Embryonic facial prominence (tissue), 1 donor: ENCODE data around the gene ALDH1A3.
A peak's percentile ranks its signal among the peaks of the same experiment; 100 is the strongest.

ENCODE experiments used
- DNase-seq: peaks from one replicate; pipeline ENCODE4 v3.0.0-alpha.2; 2016; ENCODE audit errors: extremely low spot score

Gene ALDH1A3

GRCh38 chr15:100925480-100925879 is 45.8 kb downstream of the ALDH1A3 start:
- DNase-seq = no peak

DNA sequence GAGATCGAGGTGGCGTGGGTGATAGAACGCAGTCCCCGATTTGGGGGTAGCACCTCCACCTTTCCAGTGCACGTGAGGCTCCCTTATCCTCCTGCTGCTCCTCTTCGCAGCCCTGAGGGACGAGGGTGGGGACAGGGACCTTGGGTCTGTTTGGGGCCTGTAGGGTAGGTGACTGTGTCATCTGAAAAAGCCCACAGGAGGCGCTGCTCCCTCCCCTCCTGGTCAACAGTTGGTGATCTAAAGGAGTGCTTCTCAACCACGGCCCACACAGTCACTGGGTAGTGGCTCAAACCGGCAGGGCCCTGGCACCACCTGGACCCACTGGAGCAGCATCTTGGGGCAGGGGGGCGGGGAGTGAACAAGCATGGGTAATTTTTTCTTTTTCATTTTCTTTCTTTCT is 46.6 kb downstream of the ALDH1A3 start:
- no peak for DNase-seq

- no peak for DNase-seq
These were observed 47.5 kb downstream of the ALDH1A3 start for GRCh38 chr15:100926971-100927756.

DNA sequence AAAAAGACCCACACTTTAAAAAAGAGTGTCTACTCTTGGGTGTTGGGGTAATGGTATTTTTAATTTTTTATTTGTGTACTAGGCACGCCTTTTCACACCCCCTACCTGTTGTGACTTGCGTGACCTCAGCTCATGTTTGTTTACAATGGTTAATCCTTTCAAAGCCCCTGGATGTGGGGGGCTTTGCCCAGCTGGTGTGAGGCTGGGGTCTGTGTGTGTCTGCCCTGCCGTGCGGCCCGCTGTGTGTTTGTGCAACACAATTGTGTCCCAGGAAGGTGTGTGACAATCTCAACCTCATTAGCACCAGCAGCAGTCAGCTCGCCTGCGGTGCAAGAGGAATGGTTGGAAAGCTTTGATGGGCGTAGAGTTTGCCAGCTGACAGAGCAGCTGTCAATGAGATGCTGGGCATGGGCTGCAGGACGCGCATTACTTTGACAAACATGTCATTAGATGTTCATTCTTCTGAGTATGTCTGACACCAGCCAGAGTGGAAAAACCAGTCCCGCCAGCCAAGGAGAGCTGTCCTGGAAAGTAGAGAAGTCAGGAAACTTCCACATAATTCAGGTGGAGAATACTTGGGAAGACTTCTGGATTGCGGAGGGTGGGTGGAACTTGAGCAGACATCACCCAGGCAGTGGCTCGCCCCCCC is 49.1 kb downstream of the ALDH1A3 start:
- DNase-seq = no peak

DNA sequence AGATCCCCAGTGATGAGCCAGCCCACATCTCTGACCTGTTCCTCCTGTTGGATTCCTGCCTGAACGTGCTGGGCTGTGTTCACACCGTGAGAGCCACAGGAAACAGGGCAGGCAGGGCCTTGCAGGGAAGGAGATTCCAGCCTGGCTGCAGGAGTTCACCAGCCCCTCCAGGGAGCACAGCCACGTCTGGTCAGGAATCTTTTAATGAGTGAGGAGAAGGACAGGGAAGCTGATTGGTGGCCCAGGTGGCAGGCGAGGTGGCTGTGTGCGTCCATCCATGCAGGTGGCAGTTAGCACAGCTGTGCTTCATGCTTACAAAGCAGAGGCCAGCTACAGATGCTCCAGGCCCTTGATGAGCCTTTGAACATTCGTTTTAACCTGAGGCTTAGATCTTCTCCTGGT is 50.0 kb downstream of the ALDH1A3 start:
- no peak for DNase-seq

GRCh38 chr15:100930306-100930848 is 50.7 kb downstream of the ALDH1A3 start:
- no peak for DNase-seq

- no peak for DNase-seq
These were observed 51.7 kb downstream of the ALDH1A3 start for GRCh38 chr15:100931143-100931890.

DNA sequence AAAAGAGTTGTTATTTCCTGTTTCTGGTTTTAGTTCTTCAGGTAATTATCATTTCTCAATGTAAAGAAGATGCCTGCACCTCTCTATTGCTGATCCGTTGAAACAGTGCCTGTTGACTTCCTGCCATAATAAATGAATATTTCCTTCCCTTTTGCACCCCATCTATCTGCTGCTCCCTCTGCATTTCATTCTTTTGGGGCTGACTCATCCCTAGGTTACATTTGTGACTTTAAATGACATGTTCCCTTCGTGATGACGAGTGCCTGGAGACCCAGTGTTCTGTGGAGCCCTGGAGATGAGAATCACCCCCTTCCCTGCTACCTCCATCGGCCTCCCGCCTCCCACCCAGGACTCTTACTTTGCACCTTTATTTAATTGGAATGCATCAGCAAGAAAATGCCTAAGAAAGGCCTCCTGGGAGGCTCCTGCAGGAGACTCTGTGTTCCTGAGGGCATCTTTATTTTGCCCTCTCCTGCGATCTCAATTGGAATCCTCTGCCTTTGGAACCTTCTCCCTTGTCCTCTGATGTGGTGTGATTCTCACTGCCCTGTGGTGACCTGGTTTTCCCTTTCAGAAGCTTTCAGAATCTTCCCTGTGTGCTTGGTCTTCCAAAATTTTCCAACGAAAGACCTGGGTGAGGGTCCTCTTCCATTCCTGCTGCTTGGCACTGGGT is 53.2 kb downstream of the ALDH1A3 start:
- DNase-seq = no peak

DNA sequence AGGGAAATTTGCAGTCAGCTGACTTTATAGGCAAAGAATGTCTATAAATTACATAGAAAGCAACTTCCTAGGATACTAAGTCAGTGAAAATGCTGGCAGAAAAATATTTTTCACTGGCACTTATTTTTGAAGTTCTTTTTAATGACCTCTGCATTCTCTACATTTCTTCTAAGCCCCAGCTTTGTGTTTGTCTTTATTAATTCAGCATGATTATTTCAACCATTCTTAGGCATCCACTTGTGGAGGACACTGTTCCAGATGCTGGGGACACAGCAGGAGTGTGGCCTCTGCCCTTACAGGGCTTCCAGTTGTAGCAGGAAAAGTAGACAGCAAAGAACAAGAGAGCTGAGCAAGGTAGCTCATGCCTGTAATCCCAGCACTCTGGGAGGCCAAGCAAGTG is 54.5 kb downstream of the ALDH1A3 start:
- no peak for DNase-seq

- no peak for DNase-seq
These were observed 55.1 kb downstream of the ALDH1A3 start for GRCh38 chr15:100934726-100935125.

- DNase-seq = no peak
These were observed 57.5 kb downstream of the ALDH1A3 start for GRCh38 chr15:100937171-100937570.

- no peak for DNase-seq
These were observed 60.2 kb downstream of the ALDH1A3 start for GRCh38 chr15:100939791-100940190.

DNA sequence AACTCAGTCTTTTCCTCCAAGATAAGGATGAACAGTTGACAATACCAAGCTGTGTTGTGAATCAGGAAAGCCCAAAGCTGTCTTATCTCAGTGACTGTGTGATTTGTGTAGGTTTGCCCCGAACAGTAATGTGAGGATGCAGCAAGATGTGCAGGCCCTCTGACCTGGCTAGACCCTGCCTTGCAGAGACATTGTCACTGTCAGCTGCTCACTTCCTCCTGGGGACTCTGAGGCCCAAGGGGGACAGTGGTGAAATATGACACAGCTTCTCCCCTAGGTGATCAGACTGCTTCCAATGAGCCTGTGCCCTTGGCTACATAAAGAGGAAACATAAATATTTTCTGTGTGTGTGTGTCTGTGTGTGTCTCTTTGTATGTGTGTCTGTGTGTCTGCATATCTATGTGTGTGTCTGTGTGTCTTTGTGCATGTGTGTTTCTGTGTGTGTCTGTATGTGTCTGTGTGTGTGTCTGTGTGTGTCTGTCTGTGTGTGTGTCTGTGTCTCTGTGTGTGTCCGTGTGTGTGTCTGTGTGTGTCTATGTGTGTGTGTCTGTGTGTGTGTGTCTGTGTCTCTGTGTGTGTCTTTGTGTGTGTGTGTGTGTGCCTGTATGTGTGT is 61.2 kb downstream of the ALDH1A3 start:
- DNase-seq = no peak

- DNase-seq = no peak
These were observed 61.9 kb downstream of the ALDH1A3 start for GRCh38 chr15:100941536-100941935.

GRCh38 chr15:100942656-100943425 is 63.2 kb downstream of the ALDH1A3 start:
- no peak for DNase-seq

DNA sequence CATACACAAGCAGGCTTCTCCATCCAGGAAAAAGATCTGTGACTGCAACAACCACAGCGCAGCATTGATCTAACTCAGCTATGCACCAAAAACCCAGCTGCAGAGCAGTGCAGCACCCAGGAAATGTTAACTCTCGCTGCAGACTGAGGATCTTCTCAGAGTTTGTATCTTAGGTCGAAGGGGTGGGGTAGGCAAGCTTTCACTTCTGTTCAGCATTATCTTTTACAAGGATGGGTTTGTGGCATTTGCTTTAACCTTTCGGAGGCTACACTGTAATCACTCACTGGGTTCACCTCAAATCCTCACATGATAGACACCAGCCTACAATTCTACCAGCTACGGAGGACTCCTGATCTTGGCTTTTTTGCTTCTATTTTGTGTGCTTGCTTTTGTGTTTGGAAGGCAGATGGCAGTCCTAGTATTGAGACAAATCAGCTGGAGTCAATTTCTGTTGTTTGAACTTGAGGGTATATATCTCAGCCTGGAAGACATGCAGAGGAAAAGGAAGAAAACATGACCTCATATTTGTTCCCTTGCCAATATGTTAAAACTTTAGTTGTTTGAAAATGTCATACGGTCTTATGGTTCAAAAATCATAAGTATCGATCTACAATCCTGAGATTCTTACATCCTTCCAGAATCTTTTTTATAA is 64.7 kb downstream of the ALDH1A3 start:
- DNase-seq = no peak

DNA sequence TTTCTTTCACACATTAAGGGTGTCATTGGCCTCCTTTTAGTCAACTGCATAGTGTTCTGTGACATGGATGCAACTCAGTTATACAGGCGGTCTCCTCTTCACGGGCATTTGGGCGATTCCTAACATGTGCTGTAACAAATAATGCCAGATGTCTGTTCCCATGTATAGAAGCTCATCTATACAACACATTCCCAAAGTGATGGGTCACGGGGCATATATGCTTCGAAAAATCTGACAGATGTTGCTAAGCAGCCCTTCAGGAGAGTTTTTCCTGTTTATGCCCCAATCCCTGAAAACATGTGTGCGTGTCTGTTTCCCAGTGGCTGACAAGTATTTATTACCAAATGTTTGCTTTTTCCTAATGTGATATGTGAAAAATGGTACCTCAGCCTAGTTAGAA is 65.4 kb downstream of the ALDH1A3 start:
- DNase-seq = peak; percentile 36

DNA sequence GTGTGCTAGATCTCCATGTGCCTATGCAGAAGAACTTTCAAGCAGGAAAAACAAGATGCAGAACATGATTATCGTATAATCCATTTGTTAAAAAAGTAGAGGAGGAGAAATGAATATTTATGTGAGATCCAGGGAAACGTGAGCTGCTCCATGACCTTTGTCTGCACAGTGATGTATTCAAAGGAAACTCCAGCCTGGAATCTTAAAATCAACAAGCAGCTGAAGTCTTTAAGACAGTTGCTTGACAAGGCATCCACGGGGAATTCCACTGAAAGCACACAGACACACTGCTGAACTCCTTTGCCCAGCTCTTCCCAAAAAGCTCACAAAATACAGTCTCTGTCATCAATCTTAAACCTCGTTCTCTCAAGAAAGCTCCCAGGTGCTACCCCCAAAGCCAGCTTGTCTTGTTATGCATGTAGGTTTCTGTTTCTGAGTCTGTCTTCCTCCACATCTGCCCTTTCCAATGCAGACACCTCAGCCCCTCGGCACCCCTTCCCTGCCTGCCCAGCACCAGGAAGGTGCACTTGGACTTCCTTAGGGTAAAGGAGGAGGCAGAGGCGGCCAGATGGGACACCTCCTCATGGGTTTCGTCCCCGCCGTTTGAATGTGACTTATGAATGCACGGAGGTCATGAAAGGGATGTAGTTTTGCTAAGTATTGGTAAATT is 68.3 kb downstream of the ALDH1A3 start:
- no peak for DNase-seq

GRCh38 chr15:100948430-100948762 is 68.8 kb downstream of the ALDH1A3 start:
- DNase-seq = no peak

DNA sequence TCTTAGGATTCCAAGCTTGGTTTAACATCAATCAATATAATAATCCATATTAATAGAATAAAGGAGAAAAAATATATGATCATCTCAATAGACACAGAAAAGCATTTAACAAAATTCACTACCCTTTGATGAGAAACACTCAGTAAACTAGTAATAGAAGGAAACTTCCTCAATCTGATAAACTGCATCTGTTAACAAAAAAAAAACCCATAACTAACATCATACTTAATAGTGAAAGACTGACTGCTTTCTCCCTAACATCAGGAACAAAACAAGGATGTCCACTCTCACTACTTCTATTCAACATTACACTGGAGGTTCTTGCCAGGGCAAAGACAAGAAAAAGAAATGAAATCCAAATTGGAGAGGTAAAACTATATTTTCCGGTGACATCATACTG is 70.1 kb downstream of the ALDH1A3 start:
- DNase-seq = no peak
